Neural progenitor cell (in vitro differentiated cells): ENCODE results near the gene CNOT4.
"Not testable (repeated sequence)": the region's sequence is repeated elsewhere in the genome, so short reads cannot be mapped to it uniquely, and the experiment has no call there.

ENCODE experiments used
- EZH2 ChIP-seq: fragments of 200-600 bp; sonication (generic); IDR thresholded peaks from 2 replicates; pipeline ENCODE4 v1.6.1; 2017; ENCODE audit warnings: antibody characterized with exemption, mild to moderate bottlenecking, moderate library complexity
- TF ChIP-seq, protein P1 (sequence below): fragments of 200-600 bp; sonication (generic); IDR thresholded peaks from 2 replicates; pipeline ENCODE4 v1.5.1; 2017; ENCODE audit warnings: antibody characterized with exemption, mild to moderate bottlenecking

DNA sequence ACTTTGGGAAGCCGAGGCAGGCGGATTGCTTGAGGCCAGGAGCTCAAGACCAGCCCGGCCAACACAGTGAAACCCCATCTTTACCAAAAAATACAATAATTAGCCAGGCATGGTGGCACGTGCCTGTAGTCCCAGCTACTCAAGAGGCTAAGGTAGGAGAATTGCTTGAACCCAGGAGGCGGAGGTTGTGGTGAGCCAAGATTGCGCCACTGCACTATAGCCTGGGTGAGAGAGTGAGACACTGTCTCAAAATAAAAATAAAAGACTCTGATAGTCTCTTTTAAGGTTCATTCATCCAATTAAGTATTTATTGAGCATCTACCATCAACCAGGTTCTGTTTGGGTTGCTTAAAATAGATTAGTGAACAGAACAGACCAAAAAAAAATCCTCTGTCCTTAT is 12.7 kb downstream of the CNOT4 start:
- TF ChIP-seq, protein P1, sequence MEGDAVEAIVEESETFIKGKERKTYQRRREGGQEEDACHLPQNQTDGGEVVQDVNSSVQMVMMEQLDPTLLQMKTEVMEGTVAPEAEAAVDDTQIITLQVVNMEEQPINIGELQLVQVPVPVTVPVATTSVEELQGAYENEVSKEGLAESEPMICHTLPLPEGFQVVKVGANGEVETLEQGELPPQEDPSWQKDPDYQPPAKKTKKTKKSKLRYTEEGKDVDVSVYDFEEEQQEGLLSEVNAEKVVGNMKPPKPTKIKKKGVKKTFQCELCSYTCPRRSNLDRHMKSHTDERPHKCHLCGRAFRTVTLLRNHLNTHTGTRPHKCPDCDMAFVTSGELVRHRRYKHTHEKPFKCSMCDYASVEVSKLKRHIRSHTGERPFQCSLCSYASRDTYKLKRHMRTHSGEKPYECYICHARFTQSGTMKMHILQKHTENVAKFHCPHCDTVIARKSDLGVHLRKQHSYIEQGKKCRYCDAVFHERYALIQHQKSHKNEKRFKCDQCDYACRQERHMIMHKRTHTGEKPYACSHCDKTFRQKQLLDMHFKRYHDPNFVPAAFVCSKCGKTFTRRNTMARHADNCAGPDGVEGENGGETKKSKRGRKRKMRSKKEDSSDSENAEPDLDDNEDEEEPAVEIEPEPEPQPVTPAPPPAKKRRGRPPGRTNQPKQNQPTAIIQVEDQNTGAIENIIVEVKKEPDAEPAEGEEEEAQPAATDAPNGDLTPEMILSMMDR, result not testable (repeated sequence)
- not testable (repeated sequence) for TF ChIP-seq EZH2
